Testis (tissue), 3 donors: ENCODE results near the gene NASP. TPM values are rescaled to one million over a fixed set of nuclear protein-coding genes. Genes with fewer than 3 reads are reported as not detected.

Source experiments
- DNase-seq: peaks from one replicate; pipeline ENCODE4 v3.0.0-alpha.2; 2019
- H3K27ac ChIP-seq, 2 donors: fragments of 200-600 bp; sonication (generic); one replicate each; pipeline ENCODE4 v1.5.1; 2019
- H3K27me3 ChIP-seq: fragments of 200-600 bp; sonication (generic); one replicate; pipeline ENCODE4 v1.5.1; 2019
- H3K36me3 ChIP-seq: fragments of 200-600 bp; sonication (generic); one replicate; pipeline ENCODE4 v1.5.1; 2017; ENCODE audit warnings: low read depth; ENCODE audit errors: missing control alignments
- H3K4me1 ChIP-seq: fragments of 200-600 bp; sonication (generic); one replicate; pipeline ENCODE4 v1.5.1; 2019
- H3K4me3 ChIP-seq, 2 donors: fragments of 200-600 bp; sonication (generic); one replicate each; pipeline ENCODE4 v1.5.1; 2017 to 2019
- H3K9me3 ChIP-seq: fragments of 200-600 bp; sonication (generic); one replicate; pipeline ENCODE4 v1.5.1; 2017
- POLR2A ChIP-seq: fragments of 450-650 bp; IDR thresholded peaks from one replicate; pipeline ENCODE4 v1.6.1; 2017; ENCODE audit warnings: antibody characterized with exemption, mild to moderate bottlenecking, moderate library complexity
- WGBS, 2 donors: methylation state at CpG; one replicate each; pipeline ENCODE4 v1.1.5; 2018; 5-methylcytosine and 5-hydroxymethylcytosine counted together
- intact Hi-C: fragments of 100-400 bp; cut with DNase I; formaldehyde crosslinking; loops from one replicate; pipeline ENCODE4 v1.15.1; 2023; ENCODE audit warnings: low total_unique reads
- polyA plus RNA-seq: library from polyadenylated mRNA; stranded (reverse); fragments of 350-450 nt; fragmentation: Illumina TruSeq; extraction: RNeasy Lipid Tissue Mini Kit (QIAGEN cat#74804); gene quantifications from one replicate; pipeline ENCODE4 v1.2.3, GENCODE V29; 2014; ENCODE audit warnings: low read depth, low replicate concordance; ENCODE audit not compliant: insufficient read depth
- small RNA-seq, 2 donors: library from RNA; depleted of rRNA; stranded (forward); fragments of <200 nt; gene quantifications; one replicate each; pipeline ENCODE3, GENCODE V24; 2016
- total RNA-seq, 2 donors: library from RNA; depleted of rRNA; stranded (reverse); fragments of >200 nt; gene quantifications; one replicate each; pipeline ENCODE4 v1.2.3, GENCODE V29; 2016
- TF ChIP-seq, protein P1 (sequence below), 3 experiments: fragments of 450-650 bp in 2 of 3; fragments of 200-600 bp in 1 of 3; sonication (generic) in 1 of 3; IDR thresholded peaks; one replicate each; pipeline ENCODE4 v1.5.1; 2016 to 2019; ENCODE audit warnings: antibody characterized with exemption in 3 of 3, mild to moderate bottlenecking in 2 of 3, moderate library complexity in 1 of 3

NASP gene
- total and polyA plus RNA-seq, 3 donors from 2014 or later = 184 to 206 (median 194) TPM

- Histone ChIP-seq H3K4me1 (no peaks in the 10 kb centered on the region), H3K27ac (no peak overlapping the region), H3K36me3 (no peaks in the 10 kb centered on the region), H3K27me3 (no peaks in the 10 kb centered on the region), H3K4me3 (no peak overlapping the region), H3K9me3 (no peaks in the 10 kb centered on the region)
- TF ChIP-seq, protein P1, sequence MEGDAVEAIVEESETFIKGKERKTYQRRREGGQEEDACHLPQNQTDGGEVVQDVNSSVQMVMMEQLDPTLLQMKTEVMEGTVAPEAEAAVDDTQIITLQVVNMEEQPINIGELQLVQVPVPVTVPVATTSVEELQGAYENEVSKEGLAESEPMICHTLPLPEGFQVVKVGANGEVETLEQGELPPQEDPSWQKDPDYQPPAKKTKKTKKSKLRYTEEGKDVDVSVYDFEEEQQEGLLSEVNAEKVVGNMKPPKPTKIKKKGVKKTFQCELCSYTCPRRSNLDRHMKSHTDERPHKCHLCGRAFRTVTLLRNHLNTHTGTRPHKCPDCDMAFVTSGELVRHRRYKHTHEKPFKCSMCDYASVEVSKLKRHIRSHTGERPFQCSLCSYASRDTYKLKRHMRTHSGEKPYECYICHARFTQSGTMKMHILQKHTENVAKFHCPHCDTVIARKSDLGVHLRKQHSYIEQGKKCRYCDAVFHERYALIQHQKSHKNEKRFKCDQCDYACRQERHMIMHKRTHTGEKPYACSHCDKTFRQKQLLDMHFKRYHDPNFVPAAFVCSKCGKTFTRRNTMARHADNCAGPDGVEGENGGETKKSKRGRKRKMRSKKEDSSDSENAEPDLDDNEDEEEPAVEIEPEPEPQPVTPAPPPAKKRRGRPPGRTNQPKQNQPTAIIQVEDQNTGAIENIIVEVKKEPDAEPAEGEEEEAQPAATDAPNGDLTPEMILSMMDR (IDR thresholded peaks at IDR 0.05) = no peak
- no peak for TF ChIP-seq POLR2A
- no peak for DNase-seq
- 57 to 64% methylated on average over 2 of the region's 2 CpGs for WGBS, 2 donors
- intact Hi-C loops = no loop called here
Measured at GRCh38 chr1:45660336-45660735, 76.5 kb downstream of the NASP start.

- Histone ChIP-seq H3K9me3 (no peaks in the 10 kb centered on the region), H3K27me3 (no peaks in the 10 kb centered on the region), H3K4me3 (no peak overlapping the region), H3K36me3 (no peaks in the 10 kb centered on the region), H3K4me1 (peaks cover 7% of the 10 kb centered on the region), H3K27ac (no peak overlapping the region)
- DNase-seq = no peak
- WGBS, 2 donors = 85 to 88% methylated on average over 2 of the region's 2 CpGs
- intact Hi-C loops = no loop called here
- no peak for TF ChIP-seq POLR2A
- TF ChIP-seq, protein P1 (IDR thresholded peaks at IDR 0.05) = no peak
Measured at GRCh38 chr1:45666836-45667235, 83.0 kb downstream of the NASP start.

GRCh38 chr1:45667321-45668111 is 83.7 kb downstream of the NASP start:
- no peaks in the 10 kb centered on the region for H3K27me3 ChIP-seq
- H3K4me1 ChIP-seq = peaks cover 7% of the 10 kb centered on the region
- H3K4me3 ChIP-seq = no peak overlapping the region
- WGBS, 2 donors = 74 to 76% methylated on average over 8 of the region's 8 CpGs
- TF ChIP-seq, protein P1 (IDR thresholded peaks at IDR 0.05) = no peak
- TF ChIP-seq POLR2A = no peak
- H3K9me3 ChIP-seq = no peaks in the 10 kb centered on the region
- no peak for DNase-seq
- no peak overlapping the region for H3K27ac ChIP-seq
- H3K36me3 ChIP-seq = no peaks in the 10 kb centered on the region
- intact Hi-C loops = no loop called here

Small RNA genes within 50 kb of the gene (small RNA-seq; reads per million reads assigned to genes)
- gene AL355480.1 = 0 reads per million in 2 donors
- 0 to 0.18 reads per million in 2 donors for gene AL355480.2
- 0 reads per million in 2 donors for gene AL355480.3
- gene AL355480.4 = 0 reads per million in 2 donors

Other genes with a start within 250 kb of the NASP start
- 10 to 100 TPM; 16.3 to 25.1 TPM for gene TOE1, start 243.9 kb upstream of the NASP start, total RNA-seq
- gene TOE1, start 243.9 kb upstream of the NASP start, polyA plus RNA-seq = 48.3 TPM
- gene MUTYH, start 243.6 kb upstream of the NASP start, total RNA-seq = 10 to 100 TPM; 26.8 to 31.5 TPM
- 15.1 TPM for gene MUTYH, start 243.6 kb upstream of the NASP start, polyA plus RNA-seq
- 10 to 100 TPM; 14.3 to 20.9 TPM for gene TESK2, start 92.9 kb upstream of the NASP start, total RNA-seq
- 22.7 TPM for gene TESK2, start 92.9 kb upstream of the NASP start, polyA plus RNA-seq
- 1 to 10 TPM; 2.9 to 4.8 TPM for gene CCDC163, start 84.0 kb upstream of the NASP start, total RNA-seq
- 5.7 TPM for gene CCDC163, start 84.0 kb upstream of the NASP start, polyA plus RNA-seq
- gene MMACHC, start 83.7 kb upstream of the NASP start, total RNA-seq = 1 to 10 TPM; 7.1 to 7.3 TPM
- 17.4 TPM for gene MMACHC, start 83.7 kb upstream of the NASP start, polyA plus RNA-seq
- gene PRDX1, start 62.2 kb upstream of the NASP start, total RNA-seq = 100 to 1,000 TPM; 180 to 185 TPM
- 251 TPM for gene PRDX1, start 62.2 kb upstream of the NASP start, polyA plus RNA-seq
- 10 to 100 TPM; 51.1 to 60.1 TPM for gene AKR1A1, start 33.2 kb upstream of the NASP start, total RNA-seq
- 63.7 TPM for gene AKR1A1, start 33.2 kb upstream of the NASP start, polyA plus RNA-seq
- gene CCDC17, start 40.0 kb downstream of the NASP start, total RNA-seq = 1 to 10 TPM; 3.8 to 5.0 TPM
- 4.4 TPM for gene CCDC17, start 40.0 kb downstream of the NASP start, polyA plus RNA-seq
- 100 to 1,000 TPM; 178 to 233 TPM for gene GPBP1L1, start 102.5 kb downstream of the NASP start, total RNA-seq
- 151 TPM for gene GPBP1L1, start 102.5 kb downstream of the NASP start, polyA plus RNA-seq
- 10 to 100 TPM; 26.2 to 30.9 TPM for gene TMEM69, start 104.1 kb downstream of the NASP start, total RNA-seq
- gene TMEM69, start 104.1 kb downstream of the NASP start, polyA plus RNA-seq = 29.5 TPM
- 10 to 100 TPM; 12.5 to 20.5 TPM for gene IPP, start 166.6 kb downstream of the NASP start, total RNA-seq
- 26.3 TPM for gene IPP, start 166.6 kb downstream of the NASP start, polyA plus RNA-seq
- gene MAST2, start 219.6 kb downstream of the NASP start, total RNA-seq = 100 to 1,000 TPM in 1 of 2 donors, 10 to 100 TPM in 1; 88.4 to 113 TPM
- gene MAST2, start 219.6 kb downstream of the NASP start, polyA plus RNA-seq = 158 TPM